ENCODE data around the gene MSLN. TPM values are rescaled to one million over a fixed set of nuclear protein-coding genes. Genes with fewer than 3 reads are reported as not detected.

MSLN gene
- total and polyA plus RNA-seq, 2 of the 13 experiments (the other 11 are each of a cell fraction or from before 2014, with no cell fraction given) = 2.0 to 2.3 TPM

DNA sequence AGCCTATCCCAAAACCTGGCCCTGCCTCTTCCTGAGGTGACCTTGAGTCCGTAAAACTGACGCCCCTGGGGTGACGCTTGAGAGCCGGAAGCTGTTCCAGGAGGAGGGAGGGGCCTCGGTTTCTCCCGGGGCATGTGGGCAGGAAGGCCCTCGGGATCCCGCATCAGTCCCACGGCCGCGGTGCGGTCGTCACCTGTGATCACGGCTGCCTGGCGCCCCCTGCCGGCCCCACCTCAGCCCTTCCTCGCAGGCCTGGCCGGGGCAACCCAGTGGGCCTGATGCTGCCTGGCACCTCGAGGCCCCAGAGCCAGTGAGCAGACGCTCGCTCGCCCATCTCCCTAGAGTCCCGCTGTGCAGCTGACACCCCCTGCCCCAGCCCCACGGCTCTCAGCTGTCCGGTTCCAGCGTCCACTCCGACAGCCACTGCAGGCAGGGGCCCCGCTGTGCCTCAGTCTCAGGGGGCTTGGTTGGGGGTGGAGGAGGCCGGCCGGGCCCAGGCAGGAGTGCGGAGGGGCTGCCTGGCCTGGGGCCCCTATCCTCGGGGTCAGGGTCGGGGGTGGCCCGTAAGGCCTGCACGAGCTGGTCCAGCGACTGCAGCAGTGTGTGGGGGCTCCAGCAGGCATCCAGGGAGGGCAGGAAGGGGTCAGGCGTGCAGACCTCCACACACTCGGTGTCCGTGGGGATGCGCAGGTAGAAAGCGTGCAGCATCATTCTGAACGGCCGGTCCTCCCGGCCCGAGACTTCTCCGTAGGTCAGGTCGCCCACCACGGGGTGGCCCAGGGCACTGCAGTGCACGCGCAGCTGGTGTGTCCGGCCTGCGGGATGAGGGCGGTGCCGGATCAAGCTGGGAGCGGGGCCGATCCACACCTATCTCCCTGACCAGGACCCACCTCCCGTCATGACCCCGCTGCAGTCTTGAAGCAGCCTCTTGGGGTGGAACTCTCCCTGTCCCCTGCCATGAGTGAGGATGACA, 25.3 kb downstream of the MSLN start (continued):
- TF ChIP-seq RAD21 (CRISPR knock-in tag; IDR thresholded peaks at IDR 0.05) (peak; percentile 93), ZMYM4 (CRISPR knock-in tag; IDR thresholded peaks at IDR 0.05) (no peak), RFX5 (IDR thresholded peaks at IDR 0.05; ENCODE audit: low read depth, low read length) (no peak), NFYC (CRISPR knock-in tag; IDR thresholded peaks at IDR 0.05) (no peak), ZNF678 (CRISPR knock-in tag; IDR thresholded peaks at IDR 0.05) (no peak), ZFY (CRISPR knock-in tag; IDR thresholded peaks at IDR 0.05) (peak; percentile 44; the same call in 1 of the 2 replicates), SP2 (CRISPR knock-in tag; IDR thresholded peaks at IDR 0.05) (no peak), STAG1 (CRISPR knock-in tag; IDR thresholded peaks at IDR 0.05) (peak; percentile 91), RBFOX2 (IDR thresholded peaks at IDR 0.05; ENCODE audit: low read depth, low read length) (peak; percentile 50; the same call in 1 of the 2 replicates), SNAI1 (CRISPR knock-in tag; IDR thresholded peaks at IDR 0.05; ENCODE audit: borderline replicate concordance) (no peak), MAFG (CRISPR knock-in tag; IDR thresholded peaks at IDR 0.05) (no peak), IRX3 (CRISPR knock-in tag; IDR thresholded peaks at IDR 0.05; ENCODE audit: borderline replicate concordance, low read depth) (no peak), FOSL2 (CRISPR knock-in tag; IDR thresholded peaks at IDR 0.05) (peak; percentile 36; the same call in 1 of the 2 replicates), XRCC5 (optimal IDR thresholded peaks at IDR 0.05; ENCODE audit: low read length) (peak; percentile 38), ISX (CRISPR knock-in tag; conservative IDR thresholded peaks at IDR 0.05) (no peak), THYN1 (CRISPR knock-in tag; IDR thresholded peaks at IDR 0.05; ENCODE audit: borderline replicate concordance, low read depth) (no peak), ZBTB38 (CRISPR knock-in tag; IDR thresholded peaks at IDR 0.05) (0 out of 2 replicates have a peak, but pooled peaks have one; percentile 57), IKZF4 (CRISPR knock-in tag; IDR thresholded peaks at IDR 0.05; ENCODE audit: borderline replicate concordance, low read depth, not compliant biosample characterization) (no peak)
- TF ChIP-seq, protein P1, sequence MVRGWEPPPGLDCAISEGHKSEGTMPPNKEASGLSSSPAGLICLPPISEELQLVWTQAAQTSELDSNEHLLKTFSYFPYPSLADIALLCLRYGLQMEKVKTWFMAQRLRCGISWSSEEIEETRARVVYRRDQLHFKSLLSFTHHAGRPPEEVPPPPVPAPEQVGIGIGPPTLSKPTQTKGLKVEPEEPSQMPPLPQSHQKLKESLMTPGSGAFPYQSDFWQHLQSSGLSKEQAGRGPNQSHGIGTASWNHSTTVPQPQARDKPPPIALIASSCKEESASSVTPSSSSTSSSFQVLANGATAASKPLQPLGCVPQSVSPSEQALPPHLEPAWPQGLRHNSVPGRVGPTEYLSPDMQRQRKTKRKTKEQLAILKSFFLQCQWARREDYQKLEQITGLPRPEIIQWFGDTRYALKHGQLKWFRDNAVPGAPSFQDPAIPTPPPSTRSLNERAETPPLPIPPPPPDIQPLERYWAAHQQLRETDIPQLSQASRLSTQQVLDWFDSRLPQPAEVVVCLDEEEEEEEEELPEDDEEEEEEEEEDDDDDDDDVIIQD (CRISPR knock-in tag; IDR thresholded peaks at IDR 0.05; ENCODE audit: low read depth) = no peak
- TF ChIP-seq, protein P2, sequence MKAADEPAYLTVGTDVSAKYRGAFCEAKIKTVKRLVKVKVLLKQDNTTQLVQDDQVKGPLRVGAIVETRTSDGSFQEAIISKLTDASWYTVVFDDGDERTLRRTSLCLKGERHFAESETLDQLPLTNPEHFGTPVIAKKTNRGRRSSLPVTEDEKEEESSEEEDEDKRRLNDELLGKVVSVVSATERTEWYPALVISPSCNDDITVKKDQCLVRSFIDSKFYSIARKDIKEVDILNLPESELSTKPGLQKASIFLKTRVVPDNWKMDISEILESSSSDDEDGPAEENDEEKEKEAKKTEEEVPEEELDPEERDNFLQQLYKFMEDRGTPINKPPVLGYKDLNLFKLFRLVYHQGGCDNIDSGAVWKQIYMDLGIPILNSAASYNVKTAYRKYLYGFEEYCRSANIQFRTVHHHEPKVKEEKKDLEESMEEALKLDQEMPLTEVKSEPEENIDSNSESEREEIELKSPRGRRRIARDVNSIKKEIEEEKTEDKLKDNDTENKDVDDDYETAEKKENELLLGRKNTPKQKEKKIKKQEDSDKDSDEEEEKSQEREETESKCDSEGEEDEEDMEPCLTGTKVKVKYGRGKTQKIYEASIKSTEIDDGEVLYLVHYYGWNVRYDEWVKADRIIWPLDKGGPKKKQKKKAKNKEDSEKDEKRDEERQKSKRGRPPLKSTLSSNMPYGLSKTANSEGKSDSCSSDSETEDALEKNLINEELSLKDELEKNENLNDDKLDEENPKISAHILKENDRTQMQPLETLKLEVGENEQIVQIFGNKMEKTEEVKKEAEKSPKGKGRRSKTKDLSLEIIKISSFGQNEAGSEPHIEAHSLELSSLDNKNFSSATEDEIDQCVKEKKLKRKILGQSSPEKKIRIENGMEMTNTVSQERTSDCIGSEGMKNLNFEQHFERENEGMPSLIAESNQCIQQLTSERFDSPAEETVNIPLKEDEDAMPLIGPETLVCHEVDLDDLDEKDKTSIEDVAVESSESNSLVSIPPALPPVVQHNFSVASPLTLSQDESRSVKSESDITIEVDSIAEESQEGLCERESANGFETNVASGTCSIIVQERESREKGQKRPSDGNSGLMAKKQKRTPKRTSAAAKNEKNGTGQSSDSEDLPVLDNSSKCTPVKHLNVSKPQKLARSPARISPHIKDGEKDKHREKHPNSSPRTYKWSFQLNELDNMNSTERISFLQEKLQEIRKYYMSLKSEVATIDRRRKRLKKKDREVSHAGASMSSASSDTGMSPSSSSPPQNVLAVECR (CRISPR knock-in tag; IDR thresholded peaks at IDR 0.05; ENCODE audit: borderline replicate concordance) = peak; percentile 46; the same call in 1 of the 2 replicates
- TF ChIP-seq, protein P3, sequence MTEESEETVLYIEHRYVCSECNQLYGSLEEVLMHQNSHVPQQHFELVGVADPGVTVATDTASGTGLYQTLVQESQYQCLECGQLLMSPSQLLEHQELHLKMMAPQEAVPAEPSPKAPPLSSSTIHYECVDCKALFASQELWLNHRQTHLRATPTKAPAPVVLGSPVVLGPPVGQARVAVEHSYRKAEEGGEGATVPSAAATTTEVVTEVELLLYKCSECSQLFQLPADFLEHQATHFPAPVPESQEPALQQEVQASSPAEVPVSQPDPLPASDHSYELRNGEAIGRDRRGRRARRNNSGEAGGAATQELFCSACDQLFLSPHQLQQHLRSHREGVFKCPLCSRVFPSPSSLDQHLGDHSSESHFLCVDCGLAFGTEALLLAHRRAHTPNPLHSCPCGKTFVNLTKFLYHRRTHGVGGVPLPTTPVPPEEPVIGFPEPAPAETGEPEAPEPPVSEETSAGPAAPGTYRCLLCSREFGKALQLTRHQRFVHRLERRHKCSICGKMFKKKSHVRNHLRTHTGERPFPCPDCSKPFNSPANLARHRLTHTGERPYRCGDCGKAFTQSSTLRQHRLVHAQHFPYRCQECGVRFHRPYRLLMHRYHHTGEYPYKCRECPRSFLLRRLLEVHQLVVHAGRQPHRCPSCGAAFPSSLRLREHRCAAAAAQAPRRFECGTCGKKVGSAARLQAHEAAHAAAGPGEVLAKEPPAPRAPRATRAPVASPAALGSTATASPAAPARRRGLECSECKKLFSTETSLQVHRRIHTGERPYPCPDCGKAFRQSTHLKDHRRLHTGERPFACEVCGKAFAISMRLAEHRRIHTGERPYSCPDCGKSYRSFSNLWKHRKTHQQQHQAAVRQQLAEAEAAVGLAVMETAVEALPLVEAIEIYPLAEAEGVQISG (CRISPR knock-in tag; IDR thresholded peaks at IDR 0.05) = no peak

Measured in HepG2 (cell line).